Brain microvascular endothelial cell (primary cell): ENCODE results near the gene MARCHF7.

Experiments used
- DNase-seq: peaks from one replicate; pipeline ENCODE4 v3.0.0-alpha.2; 2020
- H3K27ac ChIP-seq: fragments of 250-450 bp; sonication (Bioruptor Pico); 2 replicates; pipeline ENCODE4 v1.5.1; 2020; ENCODE audit warnings: mild to moderate bottlenecking, moderate library complexity
- H3K27me3 ChIP-seq: fragments of 250-450 bp; sonication (Bioruptor Pico); replicated peaks from 2 replicates; pipeline ENCODE4 v1.5.1; 2020; ENCODE audit warnings: mild to moderate bottlenecking
- H3K36me3 ChIP-seq: fragments of 250-450 bp; sonication (Bioruptor Pico); replicated peaks from 2 replicates; pipeline ENCODE4 v1.5.1; 2020; ENCODE audit warnings: mild to moderate bottlenecking
- H3K4me3 ChIP-seq: 2 replicates; pipeline ENCODE4 v1.5.1; 2011; ENCODE audit warnings: low read depth, mild to moderate bottlenecking, control low read depth, low read length, moderate library complexity
- in situ Hi-C: cut with HindIII; loops from 2 replicates; pipeline ENCODE4 v1.10.0; 2017; ENCODE audit warnings: low sequenced_read_pairs, low pct_ligation_motif_present
- TF ChIP-seq, protein P1 (sequence below): IDR thresholded peaks from 2 replicates; pipeline ENCODE4 v1.5.1; 2011; ENCODE audit warnings: low read depth, mild to moderate bottlenecking, moderate library complexity, low read length, control low read depth, inconsistent platforms; ENCODE audit errors: missing control alignments

MARCHF7 gene

GRCh38 chr2:159708066-159708760 is 4.1 kb upstream of the MARCHF7 start:
- TF ChIP-seq, protein P1, sequence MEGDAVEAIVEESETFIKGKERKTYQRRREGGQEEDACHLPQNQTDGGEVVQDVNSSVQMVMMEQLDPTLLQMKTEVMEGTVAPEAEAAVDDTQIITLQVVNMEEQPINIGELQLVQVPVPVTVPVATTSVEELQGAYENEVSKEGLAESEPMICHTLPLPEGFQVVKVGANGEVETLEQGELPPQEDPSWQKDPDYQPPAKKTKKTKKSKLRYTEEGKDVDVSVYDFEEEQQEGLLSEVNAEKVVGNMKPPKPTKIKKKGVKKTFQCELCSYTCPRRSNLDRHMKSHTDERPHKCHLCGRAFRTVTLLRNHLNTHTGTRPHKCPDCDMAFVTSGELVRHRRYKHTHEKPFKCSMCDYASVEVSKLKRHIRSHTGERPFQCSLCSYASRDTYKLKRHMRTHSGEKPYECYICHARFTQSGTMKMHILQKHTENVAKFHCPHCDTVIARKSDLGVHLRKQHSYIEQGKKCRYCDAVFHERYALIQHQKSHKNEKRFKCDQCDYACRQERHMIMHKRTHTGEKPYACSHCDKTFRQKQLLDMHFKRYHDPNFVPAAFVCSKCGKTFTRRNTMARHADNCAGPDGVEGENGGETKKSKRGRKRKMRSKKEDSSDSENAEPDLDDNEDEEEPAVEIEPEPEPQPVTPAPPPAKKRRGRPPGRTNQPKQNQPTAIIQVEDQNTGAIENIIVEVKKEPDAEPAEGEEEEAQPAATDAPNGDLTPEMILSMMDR: no peak
- no peaks in the 10 kb centered on the region for H3K27me3 ChIP-seq
- H3K36me3 ChIP-seq: peaks cover 5% of the 10 kb centered on the region
- DNase-seq: no peak
- in situ Hi-C loops: no loop called here
- H3K27ac ChIP-seq: no peak overlapping the region
- H3K4me3 ChIP-seq: no peak overlapping the region

DNA sequence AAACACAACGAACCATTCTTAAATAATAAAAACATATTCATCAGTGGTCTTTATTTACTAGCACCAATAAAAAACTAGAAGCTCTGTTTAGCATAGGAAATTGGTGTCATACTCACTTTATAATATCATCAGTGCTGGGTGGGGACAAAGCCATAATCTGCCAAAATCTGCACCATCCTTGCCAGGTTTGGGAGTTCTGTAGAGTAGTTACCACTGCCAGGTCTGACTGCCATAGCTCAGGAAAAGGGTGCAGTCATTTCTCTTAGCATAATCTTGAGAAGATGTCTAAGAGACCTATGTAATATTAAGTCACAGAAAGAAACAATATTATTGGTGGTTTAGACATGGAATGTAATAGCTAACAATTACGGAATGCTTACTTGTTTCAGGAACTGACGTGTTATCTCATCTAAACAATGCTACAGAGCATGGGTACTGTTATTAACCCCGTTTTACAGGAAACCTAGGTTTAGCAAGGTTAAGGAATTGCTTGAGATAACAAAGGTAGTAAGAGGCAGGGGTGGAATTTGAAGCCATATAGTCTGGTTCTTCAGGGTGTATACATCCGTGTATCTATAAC is 1.6 kb upstream of the MARCHF7 start:
- H3K27me3 ChIP-seq: no peaks in the 10 kb centered on the region
- H3K27ac ChIP-seq: peak overlapping the region; percentile 96
- no peak overlapping the region for H3K4me3 ChIP-seq
- peak; percentile 39 for DNase-seq
- H3K36me3 ChIP-seq: peaks cover 12% of the 10 kb centered on the region
- in situ Hi-C loops: no loop called here
- TF ChIP-seq, protein P1: no peak

DNA sequence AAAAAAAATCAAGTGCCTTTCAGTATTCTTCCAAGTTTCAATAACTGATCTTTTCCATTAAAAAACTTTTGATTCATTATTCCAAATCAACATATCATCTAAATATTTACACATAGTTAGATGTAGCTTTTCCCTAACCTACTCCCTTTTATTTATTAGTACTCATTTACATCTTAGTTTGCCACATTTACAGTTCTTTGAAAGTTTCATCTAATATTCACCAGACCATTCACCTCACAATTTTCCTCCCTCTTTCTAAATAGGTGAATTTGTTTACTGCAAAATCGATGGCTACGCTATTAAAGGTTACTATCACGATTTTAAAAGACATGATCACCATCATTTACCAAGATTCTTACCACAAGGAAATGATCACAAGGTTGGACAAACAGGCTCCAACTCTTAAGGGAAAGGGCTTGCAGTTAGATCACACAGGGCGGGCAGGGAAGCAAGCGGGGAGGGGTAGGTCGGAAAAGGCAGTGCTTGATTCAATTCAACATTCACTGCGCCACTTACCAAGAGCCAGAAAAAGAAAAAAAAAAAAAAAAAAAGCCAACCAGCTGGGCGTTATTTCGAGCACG is 654 bp upstream of the MARCHF7 start:
- no peaks in the 10 kb centered on the region for H3K27me3 ChIP-seq
- H3K36me3 ChIP-seq: peaks cover 17% of the 10 kb centered on the region
- H3K4me3 ChIP-seq: peak overlapping the region; percentile 97
- in situ Hi-C loops: no loop called here
- peak; percentile 57 for DNase-seq
- TF ChIP-seq, protein P1: no peak
- peak overlapping the region; percentile 96 for H3K27ac ChIP-seq

DNA sequence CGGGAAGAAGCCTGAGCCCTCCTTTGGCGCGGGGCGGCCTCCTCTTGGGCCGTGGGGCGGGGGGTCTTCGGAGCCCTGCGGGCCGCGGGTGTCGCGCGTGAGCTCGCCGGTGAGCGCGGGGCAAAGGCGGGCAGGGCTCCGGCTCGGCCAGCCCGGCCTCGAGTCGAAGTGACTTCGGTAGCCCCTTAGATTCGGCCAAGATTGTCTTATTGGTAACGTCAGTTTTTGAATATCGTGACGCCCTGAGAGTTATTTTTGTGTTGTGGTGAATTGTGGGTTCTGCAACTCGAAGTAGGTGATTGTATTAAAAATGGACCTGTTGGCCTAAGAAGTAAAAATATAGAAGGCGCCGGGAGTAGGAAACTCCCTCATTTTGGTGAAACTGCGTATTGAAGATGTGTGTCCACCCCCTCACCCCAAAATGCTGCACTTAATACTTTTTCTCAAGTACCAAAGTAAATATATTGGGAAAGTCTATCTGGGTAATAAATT is 669 bp downstream of the MARCHF7 start:
- peaks cover 22% of the 10 kb centered on the region for H3K36me3 ChIP-seq
- peak overlapping the region; percentile 97 for H3K4me3 ChIP-seq
- no peak for DNase-seq
- H3K27ac ChIP-seq: peak overlapping the region; percentile 96
- in situ Hi-C loops: no loop called here
- no peaks in the 10 kb centered on the region for H3K27me3 ChIP-seq
- TF ChIP-seq, protein P1: no peak

- DNase-seq: no peak
- no peaks in the 10 kb centered on the region for H3K27me3 ChIP-seq
- H3K27ac ChIP-seq: peak overlapping the region; percentile 96
- peak overlapping the region; percentile 97 for H3K4me3 ChIP-seq
- in situ Hi-C loops: no loop called here
- TF ChIP-seq, protein P1: no peak
- H3K36me3 ChIP-seq: peaks cover 25% of the 10 kb centered on the region
Measured at GRCh38 chr2:159713631-159714246, 1.4 kb downstream of the MARCHF7 start.
